Lower lobe of right lung (tissue), 2 donors: ENCODE results near the gene NT5C. TPM values are rescaled to one million over a fixed set of nuclear protein-coding genes. Genes with fewer than 3 reads are reported as not detected.
"Not testable (repeated sequence)": the region's sequence is repeated elsewhere in the genome, so short reads cannot be mapped to it uniquely, and the experiment has no call there.

Experiments used
- ATAC-seq, 2 donors: fragments of 200-7000 bp; cut with Tn5 transposase; one replicate each; pipeline ENCODE4 v1.9.1; 2020 to 2022; ENCODE audit warnings: mild to moderate bottlenecking in 2 of 2, moderate library complexity in 2 of 2
- DNase-seq: peaks from one replicate; pipeline ENCODE4 v3.0.0-alpha.2; 2020
- H3K27ac ChIP-seq: fragments of 200-600 bp; one replicate; pipeline ENCODE4 v1.8.0; 2022
- H3K27me3 ChIP-seq: fragments of 200-600 bp; one replicate; pipeline ENCODE4 v1.8.0; 2022; ENCODE audit warnings: low read depth
- H3K36me3 ChIP-seq: fragments of 200-600 bp; one replicate; pipeline ENCODE4 v1.8.0; 2022; ENCODE audit warnings: mild to moderate bottlenecking
- H3K4me1 ChIP-seq: fragments of 200-600 bp; one replicate; pipeline ENCODE4 v1.8.0; 2022
- H3K4me3 ChIP-seq: fragments of 200-600 bp; one replicate; pipeline ENCODE4 v1.8.0; 2022; ENCODE audit warnings: mild to moderate bottlenecking
- H3K9me3 ChIP-seq: fragments of 200-600 bp; one replicate; pipeline ENCODE4 v1.8.0; 2022
- CTCF ChIP-seq: fragments of 200-600 bp; IDR thresholded peaks from one replicate; pipeline ENCODE4 v1.8.0; 2022; ENCODE audit warnings: antibody characterized with exemption, mild to moderate bottlenecking
- intact Hi-C: fragments of 100-400 bp; cut with DNase I; formaldehyde crosslinking; loops from one replicate; pipeline ENCODE4 v1.11.0; 2022
- total RNA-seq: library from RNA; stranded (reverse); fragmentation: NEBNext Ultra II Directional; extraction: Animal tissue kit (Norgen Biotek cat#: 25700); gene quantifications from one replicate; pipeline ENCODE4 v1.2.1, GENCODE V29; 2021
- donor health status: DM: no; HTN: yes; CAD: no; lungs with severe emphysema.

NT5C gene
- total RNA-seq, 1 donor from 2014 or later: 34.9 TPM

DNA sequence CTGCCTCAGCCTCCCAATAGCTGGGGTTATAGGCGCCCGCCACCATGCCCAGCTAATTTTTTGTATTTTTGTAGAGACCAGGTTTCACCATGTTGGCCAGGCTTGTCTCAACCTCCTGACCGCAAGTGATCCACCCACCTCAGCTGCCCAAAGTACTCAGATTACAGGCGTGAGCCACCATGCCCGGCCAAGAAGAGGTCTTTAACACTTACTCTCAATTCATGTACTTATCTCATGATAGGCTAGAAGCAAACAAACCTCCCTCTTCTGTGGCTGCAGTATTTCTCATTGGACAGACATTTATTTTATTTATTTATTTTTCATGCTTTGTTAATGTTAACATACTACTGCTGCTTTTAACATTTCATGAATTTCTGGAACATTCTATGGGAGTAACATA is 7.0 kb upstream of the NT5C start:
- Histone ChIP-seq H3K4me3 (no peak overlapping the region), H3K36me3 (peaks cover 30% of the 10 kb centered on the region), H3K4me1 (no peaks in the 10 kb centered on the region), H3K9me3 (no peaks in the 10 kb centered on the region), H3K27ac (no peak overlapping the region), H3K27me3 (no peaks in the 10 kb centered on the region)
- intact Hi-C loops: no loop called here
- ATAC-seq (no peak), DNase-seq (no peak)
- TF ChIP-seq CTCF: no peak

DNA sequence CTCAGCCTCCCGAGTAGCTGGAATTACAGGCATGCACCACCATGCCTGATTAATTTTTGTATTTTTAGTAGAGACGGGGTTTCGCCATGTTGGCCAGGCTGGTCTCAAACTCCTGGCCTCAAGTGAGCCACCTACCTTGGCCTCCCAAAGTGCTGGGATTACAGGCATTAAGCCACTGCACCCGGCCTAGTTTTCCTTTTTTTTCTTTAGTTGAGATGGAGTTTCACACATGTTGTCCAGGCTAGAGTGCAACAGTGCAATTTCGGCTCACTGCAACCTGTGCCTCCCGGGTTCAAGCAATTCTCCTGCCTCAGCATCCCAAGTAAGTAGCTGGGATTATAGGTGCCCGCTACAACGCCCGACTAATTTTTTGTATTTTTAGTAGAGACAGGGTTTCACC is 6.2 kb upstream of the NT5C start:
- intact Hi-C loops, H3K27me3 ChIP-seq, H3K27ac ChIP-seq, H3K9me3 ChIP-seq, DNase-seq, ATAC-seq, H3K4me3 ChIP-seq, H3K4me1 ChIP-seq: not testable (repeated sequence)
- H3K36me3 ChIP-seq: peaks cover 30% of the 10 kb centered on the region

GRCh38 chr17:75135946-75136345 is 4.4 kb upstream of the NT5C start:
- no peak for DNase-seq
- Histone ChIP-seq H3K4me1 (peaks cover 10% of the 10 kb centered on the region), H3K27me3 (no peaks in the 10 kb centered on the region), H3K27ac (no peak overlapping the region), H3K4me3 (no peak overlapping the region), H3K9me3 (no peaks in the 10 kb centered on the region), H3K36me3 (peaks cover 22% of the 10 kb centered on the region)
- intact Hi-C loops: no loop called here
- ATAC-seq: no peak
- no peak for TF ChIP-seq CTCF

DNA sequence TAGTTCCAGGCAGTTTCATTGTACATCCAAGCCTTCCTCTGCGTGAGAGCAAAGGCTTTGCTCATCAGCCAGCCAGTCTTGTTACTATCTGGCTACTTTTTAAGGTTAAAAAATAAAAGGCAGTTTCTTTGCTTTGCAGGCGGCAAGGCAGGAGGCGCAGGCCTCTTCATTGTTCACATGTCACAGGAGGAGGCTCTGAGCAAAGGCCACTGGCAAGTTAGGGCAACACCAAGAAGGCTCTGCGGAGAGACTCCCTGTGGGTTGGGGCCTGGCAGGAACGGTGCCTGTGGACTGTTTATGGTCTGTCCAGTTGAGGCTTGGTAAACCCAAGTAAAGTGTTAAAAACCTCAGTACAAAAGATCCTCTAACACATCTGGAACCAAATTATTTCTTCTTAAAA is 3.9 kb upstream of the NT5C start:
- H3K27ac ChIP-seq: no peak overlapping the region
- intact Hi-C loops: no loop called here
- peaks cover 18% of the 10 kb centered on the region for H3K36me3 ChIP-seq
- H3K9me3 ChIP-seq: no peaks in the 10 kb centered on the region
- no peak overlapping the region for H3K4me3 ChIP-seq
- ATAC-seq (no peak), DNase-seq (no peak)
- TF ChIP-seq CTCF: no peak
- no peaks in the 10 kb centered on the region for H3K27me3 ChIP-seq
- peaks cover 15% of the 10 kb centered on the region for H3K4me1 ChIP-seq

DNA sequence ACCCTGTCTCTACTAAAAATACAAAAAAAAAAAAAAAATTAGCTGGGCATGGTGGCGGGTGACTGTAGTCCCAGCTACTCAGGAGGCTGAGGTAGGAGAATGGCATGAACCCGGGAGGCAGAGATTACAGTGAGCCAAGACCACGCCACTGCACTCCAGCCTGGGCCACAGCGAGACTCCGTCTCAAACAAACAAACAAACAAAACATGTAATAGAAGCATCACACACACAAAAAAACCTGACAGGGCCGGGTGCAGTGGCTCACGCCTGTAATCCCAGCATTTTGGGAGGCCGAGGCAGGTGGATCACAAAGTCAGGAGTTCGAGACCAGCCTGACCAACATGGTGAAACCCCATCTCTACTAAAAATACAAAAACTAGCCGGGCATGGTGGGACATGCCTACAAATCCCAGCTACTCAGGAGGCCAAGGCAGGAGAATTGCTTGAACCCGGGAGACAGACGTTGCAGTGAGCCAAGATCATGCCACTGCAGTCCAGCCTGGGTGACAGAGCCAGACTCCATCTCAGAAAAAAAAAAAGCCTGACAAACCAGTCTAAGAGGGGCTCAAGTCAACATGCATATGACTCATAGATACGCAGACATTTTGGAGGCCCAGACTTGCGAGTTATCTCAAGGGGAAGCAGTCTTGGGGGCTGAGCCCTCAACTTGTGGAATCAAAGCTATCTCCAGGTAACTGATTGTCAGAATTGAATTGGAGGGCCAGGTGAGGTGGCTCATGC is 2.2 kb upstream of the NT5C start:
- H3K27me3 ChIP-seq, H3K9me3 ChIP-seq, ATAC-seq, H3K4me3 ChIP-seq, intact Hi-C loops, H3K27ac ChIP-seq, DNase-seq: not testable (repeated sequence)
- Histone ChIP-seq H3K4me1 (peaks cover 19% of the 10 kb centered on the region), H3K36me3 (peaks cover 25% of the 10 kb centered on the region)

GRCh38 chr17:75133001-75133400 is 1.5 kb upstream of the NT5C start:
- no peak for ATAC-seq
- TF ChIP-seq CTCF: no peak
- Histone ChIP-seq H3K4me1 (peaks cover 19% of the 10 kb centered on the region), H3K27ac (no peak overlapping the region), H3K36me3 (peaks cover 28% of the 10 kb centered on the region), H3K4me3 (no peak overlapping the region), H3K9me3 (no peaks in the 10 kb centered on the region), H3K27me3 (no peaks in the 10 kb centered on the region)
- intact Hi-C loops: no loop called here
- DNase-seq: no peak

DNA sequence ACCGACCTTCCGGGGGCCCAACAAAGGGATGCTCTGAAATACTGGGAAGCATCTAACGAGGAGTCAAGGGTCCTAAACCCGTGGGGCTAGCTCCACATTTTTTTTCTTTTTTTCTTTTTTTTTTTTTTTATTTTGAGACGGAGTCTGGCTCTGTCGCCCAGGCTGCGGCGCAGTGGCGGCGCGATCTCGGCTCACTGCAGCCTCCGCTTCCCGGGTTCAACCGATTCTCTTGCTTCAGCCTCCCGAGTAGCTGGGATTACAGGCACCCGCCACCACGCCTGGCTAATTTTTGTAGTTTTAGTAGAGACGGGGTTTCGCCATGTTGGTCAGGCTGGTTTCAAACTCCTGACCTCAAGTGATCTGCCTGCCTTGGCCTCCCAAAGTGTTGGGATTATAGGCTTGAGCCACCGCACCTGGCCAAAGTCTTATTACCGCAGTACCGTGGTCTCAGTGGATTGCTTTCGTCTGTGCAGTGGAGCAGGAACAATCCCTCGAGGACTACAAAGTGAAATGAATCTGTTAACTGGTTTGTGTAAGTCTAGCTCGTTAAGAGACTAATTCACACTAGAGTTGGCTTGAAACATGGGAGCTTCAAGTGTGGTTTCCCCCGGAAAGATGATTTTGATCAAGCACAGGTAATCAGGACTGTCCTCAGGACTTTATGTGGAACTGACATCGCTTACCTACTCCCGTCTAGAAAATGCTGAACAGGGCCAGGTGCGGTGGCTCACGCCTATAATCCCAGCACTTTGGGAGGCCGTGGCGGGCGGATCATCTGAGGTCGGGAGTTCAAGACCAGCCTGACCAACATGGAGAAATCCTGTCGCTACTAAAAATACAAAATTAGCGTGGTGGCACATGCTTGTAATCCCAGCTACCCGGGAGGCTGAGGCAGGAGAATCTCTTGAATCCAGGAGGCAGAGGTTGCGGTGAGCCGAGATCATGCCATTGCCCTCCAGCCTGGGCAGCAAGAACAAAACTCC is 767 bp upstream of the NT5C start:
- intact Hi-C loops, H3K9me3 ChIP-seq, H3K27me3 ChIP-seq, ATAC-seq, DNase-seq: not testable (repeated sequence)
- peak overlapping the region; percentile 92 for H3K27ac ChIP-seq
- peak overlapping the region; percentile 95 for H3K4me3 ChIP-seq
- peaks cover 28% of the 10 kb centered on the region for H3K36me3 ChIP-seq
- H3K4me1 ChIP-seq: peaks cover 19% of the 10 kb centered on the region
